GM21381 (cell line): ENCODE results near the gene KIF16B.

Experiments
- ATAC-seq: cut with Tn5 transposase; IDR thresholded peaks from one replicate; pipeline ENCODE4 v1.9.1; 2021; ENCODE audit warnings: mild to moderate bottlenecking, moderate library complexity; ENCODE audit not compliant: unreplicated experiment

Gene KIF16B

DNA sequence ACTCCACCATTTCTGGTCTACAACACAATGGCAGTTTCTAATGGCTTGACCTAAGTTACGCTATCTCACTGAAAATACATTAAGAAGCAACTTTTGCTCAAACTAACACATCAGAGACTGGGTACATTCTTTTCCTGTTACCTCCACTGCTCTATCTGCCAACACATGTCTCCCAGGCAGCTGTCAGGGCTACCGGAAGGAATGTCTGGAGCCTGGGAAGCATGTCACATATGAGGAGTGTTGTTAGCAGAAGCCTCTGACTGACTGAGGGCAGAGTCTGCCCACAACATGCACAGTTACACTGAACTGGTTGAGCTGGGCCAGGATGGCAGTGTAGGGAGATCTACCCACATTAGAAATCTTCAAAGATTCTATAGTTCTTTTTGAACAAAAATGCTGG, 264.5 kb downstream of the KIF16B start:
- no peak for ATAC-seq

GRCh38 chr20:16302818-16303217, 270.4 kb downstream of the KIF16B start:
- no peak for ATAC-seq

GRCh38 chr20:16301986-16302385, 271.3 kb downstream of the KIF16B start:
- ATAC-seq, result no peak

- no peak for ATAC-seq
Measured at GRCh38 chr20:16299897-16300296, 273.4 kb downstream of the KIF16B start.

DNA sequence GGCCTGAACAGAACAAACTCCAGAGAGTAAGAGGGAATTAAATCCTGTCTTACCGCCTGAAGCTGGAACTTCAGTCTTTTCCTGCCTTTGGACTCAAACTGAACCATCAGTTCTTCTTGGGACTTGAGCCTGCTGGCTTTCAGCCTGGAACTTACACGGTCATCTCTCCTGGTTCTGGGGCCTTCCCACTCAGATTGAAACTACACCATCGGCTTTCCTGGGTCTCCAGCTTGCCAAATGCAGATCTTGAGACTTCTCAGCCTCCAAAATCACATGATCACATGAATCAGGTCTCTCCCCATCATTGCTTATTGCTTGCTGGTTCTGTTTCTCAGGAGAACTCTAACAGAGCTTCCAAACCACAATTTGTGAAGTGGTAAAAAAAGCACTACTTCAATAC, 276.3 kb downstream of the KIF16B start:
- no peak for ATAC-seq

GRCh38 chr20:16295534-16295933, 277.7 kb downstream of the KIF16B start:
- no peak for ATAC-seq

DNA sequence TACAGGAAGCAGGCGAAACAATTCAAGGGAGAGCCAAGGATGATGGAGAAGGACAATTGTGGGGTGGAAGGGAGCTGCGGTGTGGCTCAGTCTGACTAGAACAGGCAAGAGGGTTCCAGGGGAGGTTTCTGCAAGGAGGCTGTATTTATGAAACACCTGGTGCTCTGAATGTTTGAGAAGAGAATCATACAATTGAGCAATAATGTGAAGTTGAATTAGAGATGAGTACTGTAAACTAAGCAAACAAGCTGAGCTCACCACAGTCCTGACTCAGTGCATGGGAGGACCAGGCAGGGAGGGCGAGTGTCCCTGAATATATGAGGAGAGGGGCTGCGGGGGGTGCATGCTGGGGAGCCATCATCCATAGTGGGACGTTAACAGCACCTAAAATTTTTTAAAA, 279.7 kb downstream of the KIF16B start:
- ATAC-seq, result no peak

DNA sequence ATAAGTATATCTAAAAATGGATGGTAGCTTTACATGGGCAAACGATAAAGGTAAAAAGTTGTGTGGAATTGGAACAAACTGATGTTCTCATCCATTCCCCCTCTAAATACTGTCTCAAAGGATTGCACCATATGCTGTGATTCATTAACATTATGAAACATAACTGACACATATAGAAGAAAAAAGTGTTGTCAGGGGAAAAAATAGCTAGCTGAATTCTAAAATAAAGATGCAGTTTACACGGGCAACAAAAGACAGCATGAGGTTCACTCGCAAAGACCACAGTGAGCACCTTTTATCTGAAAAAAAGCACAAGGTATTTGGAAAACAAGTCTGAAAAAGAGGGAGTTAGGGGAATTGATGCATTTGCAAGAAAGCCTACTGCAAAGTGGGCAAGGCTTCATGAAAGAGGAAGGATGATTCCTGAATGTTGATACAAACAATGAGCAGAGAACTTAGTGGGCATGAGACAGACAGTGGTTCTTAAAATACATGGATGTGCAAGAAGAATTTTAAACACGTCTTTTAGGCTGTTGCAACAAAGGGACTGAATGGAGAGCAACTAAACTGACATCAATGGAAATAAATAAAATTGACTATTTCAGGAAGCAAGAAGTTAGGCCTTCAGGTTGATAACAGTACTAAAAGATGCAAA, 280.9 kb downstream of the KIF16B start:
- ATAC-seq, result no peak

GRCh38 chr20:16290358-16290757, 282.9 kb downstream of the KIF16B start:
- ATAC-seq, result no peak

DNA sequence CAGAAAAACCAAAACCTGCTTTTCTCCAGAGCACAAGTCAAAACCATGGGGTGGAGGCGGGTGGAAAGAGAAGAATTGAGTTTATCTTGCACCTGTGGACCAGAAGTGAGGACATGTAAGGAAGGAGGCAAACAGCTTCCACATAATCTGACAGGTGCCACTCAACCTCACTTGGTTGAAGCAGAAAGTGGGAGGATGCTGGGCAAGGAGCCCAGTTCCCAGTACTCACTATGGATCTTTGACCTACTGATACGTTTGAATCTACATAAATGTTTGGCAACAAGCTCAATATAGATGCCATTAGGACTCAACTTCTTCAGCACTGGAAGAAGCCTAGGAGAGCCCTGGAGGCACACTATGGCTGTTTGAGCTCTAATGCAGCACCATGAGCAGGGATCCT, 285.5 kb downstream of the KIF16B start:
- ATAC-seq, result no peak

DNA sequence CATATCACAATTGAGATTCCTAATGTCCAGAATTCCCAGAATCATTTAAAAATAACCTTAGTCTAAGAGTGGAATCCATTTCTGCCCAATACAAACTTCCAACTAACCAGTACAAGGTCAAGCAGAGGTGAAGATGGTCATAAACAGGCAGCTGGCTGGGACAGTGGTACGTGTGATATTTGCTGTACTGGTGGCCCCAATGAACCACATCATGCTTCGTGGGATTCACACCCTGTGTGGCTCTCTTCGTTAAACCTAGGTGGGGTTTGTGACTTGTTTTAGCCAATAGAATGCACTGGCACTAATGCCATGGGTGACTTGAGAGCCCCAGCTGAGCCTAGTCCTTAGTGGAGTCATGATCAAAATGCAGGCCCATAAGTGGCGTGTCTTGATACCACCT, 286.6 kb downstream of the KIF16B start:
- ATAC-seq, result no peak

GRCh38 chr20:16284385-16285100, 288.7 kb downstream of the KIF16B start:
- ATAC-seq, result no peak

GRCh38 chr20:16283978-16284377, 289.3 kb downstream of the KIF16B start:
- no peak for ATAC-seq

DNA sequence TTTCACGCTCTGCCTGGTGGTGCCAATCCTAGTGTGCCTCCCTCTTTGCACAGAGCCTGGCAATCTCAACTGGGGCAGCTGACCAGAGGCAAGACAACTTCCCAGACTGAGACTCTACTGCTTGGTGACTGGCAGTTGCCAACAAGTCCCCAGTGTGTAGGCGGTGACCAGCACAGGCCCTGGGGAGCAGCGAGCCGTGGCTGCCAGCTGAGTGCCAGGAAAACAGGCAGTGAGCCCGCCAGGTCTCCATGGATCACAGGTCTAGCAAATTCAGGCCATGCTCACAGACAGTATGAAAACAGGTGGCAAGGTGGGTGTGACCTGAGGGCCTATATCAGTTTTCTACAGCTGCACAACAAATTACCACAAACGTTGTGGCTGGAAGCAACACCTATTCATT, 289.9 kb downstream of the KIF16B start:
- ATAC-seq, result no peak

- no peak for ATAC-seq
Measured at GRCh38 chr20:16280219-16280618, 293.0 kb downstream of the KIF16B start.

DNA sequence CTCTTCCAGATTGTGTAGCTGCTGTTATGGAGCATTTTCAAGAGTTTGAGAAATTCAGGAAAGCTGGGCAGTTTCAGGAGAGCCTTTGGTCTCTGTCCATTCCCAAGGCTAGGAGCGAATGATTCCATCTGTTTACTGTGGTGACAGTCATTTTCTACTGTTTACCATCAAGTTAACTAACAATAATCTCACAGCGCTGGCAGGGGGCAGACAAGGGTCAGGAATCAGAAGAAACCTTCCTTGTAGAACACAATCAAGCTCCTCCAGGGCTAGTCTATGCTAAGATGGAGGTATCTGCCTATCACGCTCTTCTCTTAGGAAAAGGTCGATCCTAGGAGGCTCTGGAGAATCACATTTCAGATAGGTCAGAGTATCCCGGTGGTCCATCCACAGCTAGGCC, 293.9 kb downstream of the KIF16B start:
- ATAC-seq, result no peak

GRCh38 chr20:16273812-16274555, 299.3 kb downstream of the KIF16B start:
- ATAC-seq, result no peak

- ATAC-seq, result no peak
Measured at GRCh38 chr20:16272780-16273360, 300.4 kb downstream of the KIF16B start.

DNA sequence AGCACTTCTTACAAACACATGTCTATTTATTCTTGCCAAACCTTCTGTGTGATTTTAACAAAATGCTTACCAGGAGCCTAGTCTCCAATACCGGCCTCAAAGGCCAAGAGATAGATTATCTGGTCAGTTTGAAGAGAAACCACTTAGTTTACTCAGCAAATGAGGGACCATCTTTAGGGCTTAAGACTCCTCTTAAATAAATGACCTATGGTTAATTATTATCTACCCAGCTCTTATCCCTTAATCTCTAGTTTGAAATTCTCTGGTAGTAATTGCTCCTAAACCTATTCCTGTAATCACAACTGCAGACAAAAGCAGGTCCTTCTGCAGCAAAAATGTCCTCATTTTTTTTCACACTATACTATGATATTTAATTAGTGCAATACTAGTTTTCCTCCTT, 301.8 kb downstream of the KIF16B start:
- ATAC-seq, result no peak

DNA sequence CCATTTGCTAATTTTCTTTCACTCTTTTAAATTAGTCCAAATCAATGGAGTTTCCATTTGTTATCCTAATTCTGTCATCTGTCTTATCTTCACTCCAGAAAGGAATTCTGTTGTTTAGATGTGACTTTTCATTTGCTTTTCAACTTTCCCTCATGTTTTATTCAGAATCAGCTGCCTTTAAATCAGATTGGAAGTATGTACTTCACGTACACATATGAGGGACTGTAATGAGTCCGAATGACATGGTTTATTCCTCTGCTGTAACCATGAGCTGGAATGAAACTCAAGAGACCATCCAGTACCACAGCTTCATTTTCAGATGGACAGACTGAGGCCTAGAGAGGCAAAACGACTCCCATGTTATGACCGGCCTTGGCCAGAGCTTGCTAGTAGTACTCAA, 302.3 kb downstream of the KIF16B start:
- no peak for ATAC-seq

DNA sequence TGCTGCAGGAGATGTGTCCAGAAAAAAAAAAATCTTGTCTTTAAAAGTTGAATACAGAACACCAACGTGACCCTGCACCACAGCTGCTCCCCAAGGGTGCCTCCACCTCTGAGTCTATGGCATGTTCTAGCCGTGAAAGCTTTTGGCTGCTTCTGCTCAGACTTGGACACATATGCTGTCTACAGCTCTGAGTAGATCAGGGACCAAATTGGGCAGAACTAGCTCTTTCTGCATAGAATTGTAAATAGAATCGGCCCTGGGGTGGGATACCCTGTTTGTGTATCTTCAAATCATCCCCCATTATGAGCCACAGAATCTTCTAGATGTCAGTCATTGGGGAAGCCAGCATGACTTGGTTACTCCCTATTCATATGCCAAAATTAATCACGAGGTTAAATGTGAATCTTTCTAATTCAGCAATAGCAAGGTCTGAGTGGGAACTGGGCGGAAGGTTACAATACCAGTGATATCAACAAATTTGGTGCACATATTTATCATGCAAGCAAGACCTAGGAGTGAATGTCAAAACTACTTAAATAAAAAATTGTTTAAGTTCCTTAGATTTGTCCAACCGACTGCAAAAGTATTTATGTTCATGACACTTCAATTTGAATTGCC, 302.8 kb downstream of the KIF16B start:
- no peak for ATAC-seq
